Lung (tissue), 12 donors: ENCODE results near the gene RASGRF2. TPM values are rescaled to one million over a fixed set of nuclear protein-coding genes. Genes with fewer than 3 reads are reported as not detected.
"Not testable (repeated sequence)": the region's sequence is repeated elsewhere in the genome, so short reads cannot be mapped to it uniquely, and the experiment has no call there.

Experiments used
- ATAC-seq: fragments of 200-7000 bp; cut with Tn5 transposase; one replicate; pipeline ENCODE4 v1.9.1; 2020; ENCODE audit warnings: moderate number of reproducible peaks; ENCODE audit not compliant: insufficient read depth, low FRiP score
- DNase-seq, 3 donors: peaks; one replicate each; pipeline ENCODE4 v3.0.0-alpha.2; 2013 to 2017
- H3K27ac ChIP-seq, 2 donors: one replicate each; pipeline ENCODE4 v1.5.1; 2013; ENCODE audit warnings: mild to moderate bottlenecking in 2 of 2, moderate library complexity in 2 of 2, control low read depth in 1 of 2, inconsistent platforms in 1 of 2, low read depth in 1 of 2, low read length in 1 of 2
- H3K27me3 ChIP-seq, 3 donors: one replicate each; pipeline ENCODE4 v1.5.1; 2013; ENCODE audit warnings: low read length in 2 of 3; ENCODE audit not compliant: control insufficient read depth in 3 of 3, insufficient read depth in 3 of 3
- H3K36me3 ChIP-seq, 4 donors: one replicate each; pipeline ENCODE4 v1.5.1; 2013; ENCODE audit warnings: low read length in 4 of 4, mild to moderate bottlenecking in 1 of 4, moderate library complexity in 1 of 4; ENCODE audit not compliant: control insufficient read depth in 4 of 4, insufficient read depth in 4 of 4
- H3K4me1 ChIP-seq, 5 donors: one replicate each; pipeline ENCODE4 v1.5.1; 2013; ENCODE audit warnings: low read length in 5 of 5, mild to moderate bottlenecking in 2 of 5, moderate library complexity in 1 of 5; ENCODE audit not compliant: control insufficient read depth in 5 of 5, insufficient read depth in 5 of 5
- H3K4me3 ChIP-seq: one replicate; pipeline ENCODE4 v1.5.1; 2013; ENCODE audit warnings: mild to moderate bottlenecking, control low read depth, moderate library complexity
- H3K9ac ChIP-seq, 2 donors: one replicate each; pipeline ENCODE4 v1.5.1; 2013; ENCODE audit warnings: low read length in 2 of 2, control low read depth in 1 of 2; ENCODE audit not compliant: insufficient read depth in 1 of 2
- H3K9me3 ChIP-seq, 4 donors: one replicate each; pipeline ENCODE4 v1.5.1; 2013; ENCODE audit warnings: low read length in 3 of 4, mild to moderate bottlenecking in 1 of 4, moderate library complexity in 1 of 4; ENCODE audit not compliant: control insufficient read depth in 4 of 4, insufficient read depth in 3 of 4
- CTCF ChIP-seq: IDR thresholded peaks from 2 replicates; pipeline ENCODE4 v1.5.1; 2012; ENCODE audit warnings: mild to moderate bottlenecking; ENCODE audit errors: control extremely low read depth, extremely low read depth
- WGBS, 2 donors: extraction: QIAGEN DNeasy Blood & Tissue Kit; methylation state at CpG; one replicate each; pipeline ENCODE4 v1.1.7; 2013; 5-methylcytosine and 5-hydroxymethylcytosine counted together
- polyA plus RNA-seq, 2 donors: library from polyadenylated mRNA; stranded (reverse); fragments of 200-250 nt; gene quantifications; one replicate each; pipeline ENCODE4 v1.2.1, GENCODE V29; 2013
- total RNA-seq, 2 donors: library from RNA; depleted of rRNA in 1 of 2; stranded (reverse); fragments of >200 nt in 1 of 2; gene quantifications; one replicate each; pipeline ENCODE4 v1.2.1, GENCODE V29; 2014 to 2021
- donor health status: control.
- donor health status: control.
- donor health status: Bipolar disorder and iron deficiency.
- donor health status: healthy.
- donor health status: DM: yes; HTN: yes; CAD: no.

RASGRF2 gene
- total and polyA plus RNA-seq, 4 donors: 1.0 to 12.0 (median 2.7) TPM

GRCh38 chr5:81045389-81045807, 85.2 kb downstream of the RASGRF2 start:
- Histone ChIP-seq H3K36me3 (no peaks in the 10 kb centered on the region), H3K4me1 (no peaks in the 10 kb centered on the region), H3K9ac (no peak overlapping the region), H3K9me3 (peaks cover 0 to 2% (median 0%) of the 10 kb centered on the region in 4 donors), H3K4me3 (no peak overlapping the region), H3K27me3 (no peaks in the 10 kb centered on the region), H3K27ac (no peak overlapping the region)
- DNase-seq (no peak), ATAC-seq (no peak)
- no peak for TF ChIP-seq CTCF

GRCh38 chr5:81046041-81046440, 85.9 kb downstream of the RASGRF2 start:
- Histone ChIP-seq H3K27ac (no peak overlapping the region), H3K4me1 (no peaks in the 10 kb centered on the region), H3K27me3 (no peaks in the 10 kb centered on the region), H3K9me3 (peaks cover 0 to 2% (median 0%) of the 10 kb centered on the region in 4 donors), H3K4me3 (no peak overlapping the region), H3K9ac (no peak overlapping the region), H3K36me3 (no peaks in the 10 kb centered on the region)
- DNase-seq (no peak), ATAC-seq (no peak)
- WGBS, 2 donors: 91 to 92% methylated on average over 2 of the region's 2 CpGs
- TF ChIP-seq CTCF: no peak

- Histone ChIP-seq H3K27me3 (no peaks in the 10 kb centered on the region), H3K36me3 (no peaks in the 10 kb centered on the region), H3K4me3 (no peak overlapping the region), H3K4me1 (no peaks in the 10 kb centered on the region), H3K9ac (no peak overlapping the region), H3K27ac (no peak overlapping the region), H3K9me3 (peaks cover 0 to 2% (median 0%) of the 10 kb centered on the region in 4 donors)
- ATAC-seq: no peak
- DNase-seq: no peak
- WGBS, 2 donors: 62 to 66% methylated on average over 2 of the region's 2 CpGs
- no peak for TF ChIP-seq CTCF
Observed at GRCh38 chr5:81052325-81052724, 92.2 kb downstream of the RASGRF2 start.

GRCh38 chr5:81053282-81053681, 93.1 kb downstream of the RASGRF2 start:
- not testable (repeated sequence) for H3K9me3 ChIP-seq, H3K27ac ChIP-seq, H3K27me3 ChIP-seq, H3K36me3 ChIP-seq, ATAC-seq, H3K9ac ChIP-seq, H3K4me3 ChIP-seq, H3K4me1 ChIP-seq, DNase-seq
- 90 to 100% methylated on average over 4 of the region's 4 CpGs for WGBS, 2 donors
